NCI-H2081 (cell line): ENCODE measurements around the gene KIF26A.

ENCODE experiments used
- DNase-seq, 2 experiments: peaks; one replicate each; lab custom pipeline; 2025; lab: John Stamatoyannopoulos, UW

KIF26A gene

DNA sequence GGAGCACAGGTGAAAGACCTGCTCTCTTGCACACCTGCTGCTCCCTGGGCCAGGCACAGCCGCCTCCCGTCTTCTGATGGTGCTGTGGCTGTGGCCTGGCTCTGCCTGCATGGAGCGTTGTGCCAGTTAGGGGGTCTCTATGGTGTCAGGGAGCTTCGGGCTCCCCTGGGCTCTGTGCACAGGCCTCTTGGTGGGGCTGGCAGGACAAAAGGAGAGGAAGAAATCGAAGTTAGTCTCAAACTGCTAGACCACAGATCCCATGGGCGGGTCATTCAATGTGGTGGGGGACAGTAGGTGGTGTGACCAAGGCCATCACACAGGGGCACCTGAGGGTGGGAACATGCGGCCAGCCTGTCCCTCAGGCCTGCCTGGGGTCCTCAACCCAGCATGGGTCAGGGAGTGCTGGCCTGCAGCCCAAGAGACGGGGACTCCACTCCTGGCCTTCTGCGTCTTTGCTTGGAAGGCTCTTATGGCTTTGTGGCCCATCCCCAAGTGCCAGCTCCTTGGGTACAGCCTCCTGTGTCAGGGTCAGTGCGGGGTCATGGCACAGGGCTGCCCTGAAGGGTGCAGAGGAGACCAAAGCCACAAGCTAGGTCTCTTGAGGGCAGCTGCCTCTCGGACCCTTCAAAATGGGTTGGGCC, 84.1 kb downstream of the KIF26A start:
- DNase-seq = no peak

DNA sequence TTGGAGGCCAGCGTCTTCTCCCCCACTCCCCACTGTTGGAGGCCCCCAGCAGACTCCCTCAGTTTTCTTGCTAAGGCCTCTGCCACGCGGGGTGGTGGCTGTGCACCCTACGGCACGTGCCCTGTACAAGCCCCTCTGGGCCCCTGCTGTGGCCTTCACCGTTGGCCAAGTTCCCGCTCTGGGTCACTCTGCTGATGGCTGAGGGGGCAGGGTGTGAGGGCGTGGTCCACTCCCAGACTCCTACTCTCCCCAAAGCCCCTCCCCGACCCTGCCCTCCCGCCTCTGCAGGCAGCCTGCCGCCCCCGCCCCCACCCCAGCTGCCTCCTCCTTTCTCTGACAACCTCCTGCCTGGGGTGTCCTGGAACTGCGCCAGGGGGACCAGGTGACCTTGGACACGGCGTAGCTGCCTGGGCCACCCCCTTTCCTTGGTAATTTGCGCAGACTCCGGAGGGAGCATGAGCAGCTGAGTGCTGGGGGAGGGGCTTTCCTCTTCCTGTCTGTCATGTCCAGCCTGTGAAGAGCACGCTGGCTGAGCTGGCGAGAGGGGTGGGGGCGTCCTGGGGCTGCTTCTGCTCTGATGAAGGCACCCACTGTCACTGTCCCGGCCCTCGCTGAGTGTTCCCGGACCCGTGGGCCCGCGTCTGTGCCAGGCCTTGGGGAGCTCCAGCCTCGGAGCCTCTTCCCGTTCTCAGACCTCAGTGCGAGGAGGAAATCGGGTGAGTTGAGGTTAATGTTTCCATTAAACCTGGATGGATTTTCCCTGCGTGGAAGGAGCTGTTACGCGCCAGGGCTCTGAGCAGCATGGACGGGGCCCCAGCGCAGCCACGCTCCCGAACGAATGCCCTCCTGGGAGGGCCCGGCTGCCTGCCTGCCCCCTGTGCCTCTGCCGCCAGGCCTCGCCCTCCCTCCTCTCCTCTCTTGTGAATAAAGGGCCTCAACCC, 85.0 kb downstream of the KIF26A start:
- DNase-seq = no peak

DNA sequence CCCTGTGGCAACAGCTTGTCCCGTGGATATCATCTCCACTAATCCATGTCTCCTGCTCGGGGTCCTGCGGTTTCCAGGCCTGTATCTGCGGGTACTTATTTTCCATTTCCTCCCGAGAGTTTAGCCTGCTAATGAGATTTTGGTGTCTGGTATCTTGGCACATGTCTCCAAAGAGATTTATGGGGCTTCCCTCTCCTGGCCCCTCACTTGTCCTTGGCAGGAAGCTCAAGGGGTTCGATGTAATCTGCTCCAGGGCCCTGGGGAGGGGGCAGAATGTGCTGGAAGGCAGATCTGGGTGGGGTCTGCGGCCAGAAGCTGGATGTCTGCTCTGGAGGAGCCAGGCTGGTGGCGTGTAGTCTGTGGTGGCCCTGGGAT, 85.7 kb downstream of the KIF26A start:
- no peak for DNase-seq

- DNase-seq = no peak
Measured at GRCh38 chr14:104224506-104225277, 86.3 kb downstream of the KIF26A start.

- DNase-seq = peak in 1 of 2 experiments; percentile 74
Measured at GRCh38 chr14:104225278-104226190, 87.1 kb downstream of the KIF26A start.

DNA sequence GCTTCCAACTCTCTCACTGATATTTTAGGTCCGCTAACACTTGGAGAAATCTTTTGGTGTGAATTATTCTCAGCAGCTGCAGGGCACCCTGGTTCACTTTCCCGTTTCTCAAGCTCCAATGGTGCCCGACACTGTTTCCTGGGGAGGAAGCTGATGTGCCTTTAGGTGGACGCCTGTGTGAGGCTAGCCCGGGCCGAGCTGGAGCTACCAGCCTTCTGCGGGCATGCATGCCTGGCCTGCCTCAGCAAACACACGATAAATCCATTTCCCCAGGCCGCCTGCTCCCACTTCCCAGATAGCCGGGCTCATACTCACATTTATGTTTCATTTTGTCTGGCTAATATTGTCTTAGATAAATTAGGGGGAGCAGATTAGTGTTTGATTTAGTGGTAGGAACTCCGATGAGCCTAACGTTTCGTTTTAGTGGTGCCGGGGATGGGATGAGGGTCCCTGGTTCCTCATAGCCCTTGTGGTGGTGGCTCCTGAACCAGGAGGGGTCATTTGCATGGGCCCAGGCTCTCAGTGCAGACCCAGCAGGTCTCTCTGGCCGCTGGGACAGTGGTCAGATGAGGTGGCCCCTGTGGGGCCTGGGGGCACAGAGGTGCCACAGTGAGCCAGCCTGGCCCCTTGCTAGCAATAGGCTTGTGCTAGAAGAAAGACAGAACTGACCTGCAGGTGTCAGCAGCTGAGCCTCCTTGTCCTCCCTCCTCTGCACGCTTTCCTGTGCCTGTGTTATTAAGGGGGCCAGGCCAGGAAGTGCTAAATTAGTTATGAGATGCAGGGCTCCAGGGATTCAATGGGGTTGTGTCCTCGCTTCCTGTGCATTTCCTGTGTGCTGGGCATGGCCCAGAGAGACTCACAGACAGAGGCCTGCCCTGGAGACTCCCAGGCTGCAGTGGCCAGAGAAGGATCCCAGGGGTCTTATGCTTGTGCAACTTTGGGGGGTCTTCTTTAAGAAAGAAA, 88.3 kb downstream of the KIF26A start:
- DNase-seq = no peak

DNA sequence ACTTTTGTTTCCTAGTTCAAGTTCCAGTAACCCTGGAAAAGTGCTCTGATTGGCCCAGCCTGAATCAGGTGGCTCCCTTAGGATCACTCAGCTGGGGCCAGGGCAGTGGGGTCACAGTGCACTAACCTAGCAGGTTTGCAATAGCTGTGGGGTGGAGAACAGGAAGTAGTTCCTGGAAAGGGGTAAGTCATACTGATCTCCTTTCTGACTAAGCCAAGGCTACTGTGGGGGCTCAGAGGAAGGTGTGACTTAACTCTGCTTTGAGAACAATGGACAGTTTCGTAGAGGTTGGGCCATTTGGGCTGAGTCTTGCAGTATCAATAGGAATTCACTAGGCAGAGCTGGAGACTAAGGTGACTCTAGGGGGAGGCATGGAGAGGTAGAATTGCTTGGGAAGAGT, 89.4 kb downstream of the KIF26A start:
- no peak for DNase-seq

GRCh38 chr14:104228221-104228620, 89.8 kb downstream of the KIF26A start:
- DNase-seq = no peak

DNA sequence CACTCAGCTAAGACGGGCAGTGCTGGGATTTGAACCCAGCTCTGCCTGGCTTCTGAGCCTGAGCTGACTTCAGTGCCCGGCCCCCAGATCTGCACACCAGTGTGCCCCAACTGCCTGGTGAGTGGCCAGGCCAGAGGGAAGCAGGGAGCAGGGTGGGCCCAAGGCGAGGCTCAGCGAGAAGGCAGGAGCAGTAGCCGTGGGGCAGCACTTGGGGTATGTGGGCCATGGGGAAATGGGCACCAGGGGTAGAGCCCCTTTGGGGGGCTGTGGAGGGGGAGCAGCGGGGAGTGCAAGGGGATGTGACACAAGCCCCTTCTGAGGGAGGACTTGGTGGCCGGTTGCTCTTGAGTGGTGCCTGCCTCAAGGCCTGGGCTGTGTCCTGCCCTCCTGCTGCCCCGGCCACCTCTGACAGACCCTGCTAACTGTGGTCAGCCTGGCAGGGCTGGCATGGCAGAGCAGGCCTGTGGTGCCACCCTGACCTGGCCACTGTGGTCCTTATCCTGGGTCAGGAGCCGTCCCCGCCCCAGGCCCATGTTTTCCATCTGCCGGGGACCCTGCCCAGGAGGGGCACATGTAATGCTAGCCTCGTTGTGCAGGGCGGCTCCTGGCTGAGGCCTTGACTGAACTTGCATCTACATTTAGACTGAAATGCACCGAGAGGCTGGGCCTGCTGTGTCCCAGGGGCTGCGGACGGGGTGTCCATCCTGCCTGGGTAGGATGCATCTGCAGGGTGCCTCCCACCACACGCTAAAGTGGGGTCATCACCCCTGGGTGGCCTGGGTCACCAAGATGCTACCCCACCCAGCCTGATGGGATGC, 90.5 kb downstream of the KIF26A start:
- DNase-seq = no peak

DNA sequence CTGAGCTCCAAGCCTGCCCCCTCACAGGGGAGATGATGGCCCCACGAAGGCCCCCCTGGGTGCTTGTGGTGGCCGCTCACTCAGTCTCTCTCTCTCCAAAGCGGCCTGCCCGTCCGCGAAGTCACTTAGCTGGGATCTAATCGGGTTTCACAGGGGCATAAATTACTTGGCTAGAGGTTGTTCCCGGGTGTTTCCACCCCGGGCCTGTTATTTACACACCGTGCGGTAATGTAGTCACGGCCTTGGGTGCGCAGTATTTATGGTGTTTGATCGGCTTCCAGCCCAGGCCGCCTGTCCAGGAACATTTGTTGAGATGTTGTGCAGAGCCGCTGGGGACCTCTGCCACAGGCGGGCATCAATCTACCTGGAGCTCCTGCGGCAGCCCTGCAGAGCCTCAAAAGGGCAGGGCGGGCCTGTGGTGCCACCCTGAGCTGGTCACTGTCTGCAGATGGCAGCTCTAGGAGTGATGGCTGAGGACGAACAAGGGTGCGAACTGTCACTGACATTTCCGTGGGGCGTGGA, 91.2 kb downstream of the KIF26A start:
- DNase-seq = no peak

- no peak for DNase-seq
Measured at GRCh38 chr14:104230119-104230815, 91.9 kb downstream of the KIF26A start.
